ENCODE results near the gene CCDC28A.
A peak's percentile ranks its signal among the peaks of the same experiment; 100 is the strongest.
"Not testable (repeated sequence)": the region's sequence is repeated elsewhere in the genome, so short reads cannot be mapped to it uniquely, and the experiment has no call there.

The CCDC28A gene

GRCh38 chr6:138773177-138774091 is at the start of gene CCDC28A:
CCDC28A (plus strand) TSS chr6:138773769; CDS start chr6:138776121, 2,352 bp downstream.
- FAIRE-seq, result peak; percentile 91

- no peak for FAIRE-seq
These were observed 49.6 kb upstream of the CCDC28A start for GRCh38 chr6:138724015-138724414.

DNA sequence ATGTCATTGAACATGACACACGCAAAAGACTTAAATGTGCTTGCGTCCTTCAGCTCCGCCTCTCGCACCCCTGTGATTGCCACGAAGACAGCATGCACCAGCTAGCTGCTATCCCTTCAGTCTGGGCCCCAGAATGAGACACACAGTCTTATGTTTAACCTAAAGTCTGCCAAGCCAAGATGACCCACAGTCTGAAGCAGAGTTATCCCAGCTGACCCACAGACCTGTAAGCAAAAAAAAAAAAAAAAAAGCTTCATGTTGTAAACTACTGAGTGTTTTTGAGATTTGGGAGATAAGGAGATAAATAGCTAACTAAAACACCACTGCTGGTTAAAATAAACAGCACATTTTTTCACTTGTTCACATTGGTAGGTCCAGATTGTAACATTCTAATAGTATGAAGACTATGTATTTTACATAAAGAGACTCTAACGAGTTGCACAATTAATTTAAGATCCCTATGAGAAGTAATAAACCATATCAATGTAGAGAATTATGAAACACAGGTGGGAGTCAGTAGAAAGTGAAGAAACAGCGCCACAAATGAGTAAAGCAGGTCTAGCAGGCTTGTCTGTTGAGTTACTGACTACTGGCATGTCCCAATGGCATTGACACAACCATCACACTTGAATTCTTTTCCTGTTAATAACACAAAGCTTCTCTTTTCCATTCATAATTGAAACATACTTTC is 47.4 kb upstream of the CCDC28A start:
- FAIRE-seq, result no peak

GRCh38 chr6:138726757-138727097 is 46.8 kb upstream of the CCDC28A start:
- FAIRE-seq, result no peak

DNA sequence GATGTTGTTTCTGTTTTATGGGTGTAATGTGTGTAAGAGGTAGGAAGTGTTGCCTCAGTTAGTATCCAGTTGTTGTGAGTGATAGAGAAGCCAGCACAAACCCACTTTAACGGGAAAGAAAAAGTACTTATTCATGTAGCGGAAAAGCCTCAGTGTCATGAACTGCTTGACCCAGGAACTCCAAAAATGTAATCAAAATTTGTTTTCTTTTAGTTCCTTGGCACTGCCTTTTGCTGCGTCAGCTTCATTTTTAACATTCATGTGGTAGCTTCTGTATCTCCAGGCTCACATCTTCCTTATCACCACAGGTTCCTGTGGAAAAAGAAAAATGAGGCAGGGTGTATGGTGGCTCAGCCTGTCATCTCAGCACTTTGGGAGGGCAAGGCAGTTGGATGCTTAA is 46.4 kb upstream of the CCDC28A start:
- no peak for FAIRE-seq

- FAIRE-seq, result no peak
These were observed 44.9 kb upstream of the CCDC28A start for GRCh38 chr6:138728662-138729061.

- FAIRE-seq, result not testable (repeated sequence)
These were observed 43.5 kb upstream of the CCDC28A start for GRCh38 chr6:138730037-138730436.

- no peak for FAIRE-seq
These were observed 39.0 kb upstream of the CCDC28A start for GRCh38 chr6:138734585-138734984.

- no peak for FAIRE-seq
These were observed 36.9 kb upstream of the CCDC28A start for GRCh38 chr6:138736640-138737039.

- no peak for FAIRE-seq
These were observed 21.6 kb upstream of the CCDC28A start for GRCh38 chr6:138752017-138752416.

- no peak for FAIRE-seq
These were observed 16.4 kb upstream of the CCDC28A start for GRCh38 chr6:138757136-138757535.

- peak; percentile 96 for FAIRE-seq
These were observed 7.5 kb upstream of the CCDC28A start for GRCh38 chr6:138765896-138766655.

DNA sequence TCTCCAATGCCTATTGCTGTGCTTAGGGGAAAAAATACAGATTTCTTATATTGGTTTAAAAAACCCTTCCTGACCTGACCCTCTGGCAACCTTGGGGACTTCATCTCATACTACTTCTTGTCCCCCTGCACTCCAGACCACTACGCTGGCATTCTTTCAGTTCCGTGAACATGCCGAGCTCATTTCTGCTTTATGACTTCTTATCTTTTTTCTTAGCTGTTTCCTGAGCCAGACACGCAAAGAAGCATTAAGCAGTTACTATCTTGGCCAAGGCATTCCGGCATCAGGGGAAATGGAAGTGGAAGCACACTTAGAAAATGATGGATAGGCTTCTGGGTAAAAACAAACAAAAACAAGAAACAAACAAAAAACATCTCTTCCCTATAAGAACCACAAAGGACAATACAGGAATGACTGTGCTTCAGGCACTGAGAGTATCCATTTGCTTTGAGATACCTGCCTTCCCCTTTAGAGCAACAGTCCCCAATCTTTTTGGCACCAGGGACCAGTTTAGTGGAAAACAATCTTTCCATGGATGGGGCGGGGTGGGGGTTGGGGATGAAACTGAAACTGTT is 4.4 kb upstream of the CCDC28A start:
- FAIRE-seq, result no peak

- FAIRE-seq, result no peak
These were observed 883 bp upstream of the CCDC28A start for GRCh38 chr6:138772596-138773176.

- no peak for FAIRE-seq
These were observed 801 bp downstream of the CCDC28A start for GRCh38 chr6:138774370-138774769.

DNA sequence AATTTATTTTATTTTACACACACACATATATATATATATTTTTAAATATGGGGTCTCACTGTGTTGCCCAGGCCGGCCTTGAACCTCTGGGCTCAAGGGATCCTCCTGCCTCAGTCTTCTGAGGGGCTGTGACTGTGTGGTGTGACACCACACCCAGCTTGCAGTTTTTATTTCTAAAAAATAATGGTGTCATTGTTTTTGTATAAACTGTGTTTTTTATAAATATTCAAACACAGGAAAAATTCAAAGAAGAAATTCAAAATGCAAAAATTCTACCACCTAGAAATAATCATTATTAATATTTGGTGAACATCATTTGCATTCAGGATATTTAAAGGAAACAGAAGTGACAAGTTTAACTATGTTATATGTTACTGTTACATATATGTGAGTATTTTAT is 3.1 kb downstream of the CCDC28A start:
- FAIRE-seq, result no peak

DNA sequence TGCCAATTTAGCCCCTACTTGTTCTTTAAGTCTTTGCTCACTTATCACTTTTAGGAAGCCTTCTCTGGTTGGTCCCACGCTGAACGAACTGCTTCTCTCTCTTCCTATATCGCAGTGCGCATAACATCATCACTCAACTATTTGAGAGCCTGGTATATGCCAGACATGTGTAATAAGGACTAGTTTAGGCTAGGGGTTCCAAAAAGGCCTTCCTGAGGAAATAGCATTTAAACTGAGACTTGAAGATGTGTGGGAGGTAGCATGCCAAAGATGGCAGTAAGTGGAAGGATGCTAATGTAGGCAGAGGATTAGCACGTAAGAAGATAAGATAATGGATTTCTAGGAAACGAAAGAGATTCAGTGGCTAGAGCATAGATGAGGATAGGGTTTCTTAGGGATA is 4.8 kb downstream of the CCDC28A start:
- FAIRE-seq, result no peak

DNA sequence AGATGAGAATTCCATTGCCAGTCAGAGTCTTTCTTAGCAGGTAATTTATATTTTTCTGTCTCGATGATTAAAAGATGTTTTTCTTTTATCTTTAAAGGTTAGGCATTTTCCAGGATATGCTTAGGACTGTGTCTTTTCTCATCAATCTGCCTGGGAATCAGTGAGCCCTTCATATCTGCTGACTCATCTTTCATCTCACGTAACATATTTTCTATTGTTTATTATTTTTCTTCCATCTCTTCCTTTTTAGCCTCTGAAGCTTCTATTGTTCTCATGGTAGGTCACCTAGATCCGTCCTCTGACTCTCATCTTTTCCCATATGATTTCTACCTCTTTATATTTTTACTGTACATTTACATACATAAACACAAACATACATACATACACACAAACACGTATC is 8.7 kb downstream of the CCDC28A start:
- FAIRE-seq, result no peak

DNA sequence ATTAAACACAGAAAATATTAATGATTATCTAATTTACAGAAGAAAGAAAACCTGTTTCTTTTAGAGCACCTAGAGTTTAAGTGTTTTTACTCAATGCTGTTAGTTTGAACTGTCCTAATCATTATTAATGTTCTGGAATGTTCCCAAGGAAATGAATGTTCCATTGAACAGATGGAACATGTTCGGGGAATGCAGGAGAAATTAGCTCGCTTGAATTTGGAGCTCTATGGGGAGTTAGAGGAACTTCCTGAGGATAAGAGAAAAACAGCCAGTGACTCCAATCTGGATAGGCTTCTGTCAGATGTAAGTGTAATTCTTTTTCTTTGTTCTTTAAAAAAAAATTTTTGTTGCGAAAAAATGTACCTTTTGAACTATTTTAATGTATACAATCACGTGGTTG is 11.5 kb downstream of the CCDC28A start:
- FAIRE-seq, result no peak

- FAIRE-seq, result no peak
These were observed 12.4 kb downstream of the CCDC28A start for GRCh38 chr6:138785980-138786379.

GRCh38 chr6:138787138-138787537 is 13.6 kb downstream of the CCDC28A start:
- no peak for FAIRE-seq

GRCh38 chr6:138795809-138796603 is 22.4 kb downstream of the CCDC28A start, which contains the start of gene ECT2L:
ECT2L (plus strand) TSS chr6:138796087; CDS start chr6:138813275, 17,188 bp downstream.
- FAIRE-seq, result no peak
